ENCODE measurements around the gene NEK6.

DNA sequence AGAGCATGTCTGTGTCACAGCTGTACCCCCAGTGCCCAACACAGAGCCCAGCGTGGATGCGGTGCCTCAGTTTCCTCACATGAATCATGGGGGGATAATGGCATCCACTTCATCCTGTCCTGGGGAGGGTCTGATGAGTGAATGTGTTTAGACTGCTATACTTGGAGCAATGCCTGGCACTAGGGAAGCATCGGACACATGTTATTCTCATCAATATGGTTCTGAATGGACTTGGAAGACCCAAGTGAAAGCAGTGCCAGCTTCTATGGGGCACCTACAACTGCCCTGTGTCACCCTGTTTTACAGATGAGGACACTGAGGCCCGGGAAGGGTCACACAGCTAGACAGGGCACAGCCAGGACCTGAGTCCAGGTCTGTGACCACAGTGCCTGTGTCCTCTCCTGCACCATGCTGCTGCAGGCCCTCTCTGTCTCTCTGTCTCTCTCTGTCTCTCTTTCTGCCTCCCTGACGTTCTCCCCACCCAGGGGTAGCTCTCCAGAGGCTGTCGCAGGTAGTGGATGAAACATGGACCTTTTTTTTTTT, 42.3 kb upstream of the NEK6 start:
- no peak for TF ChIP-seq CTCF (IDR thresholded peaks at IDR 0.05)
- no peak for TF ChIP-seq POLR2A (IDR thresholded peaks at IDR 0.05)

Data from testis (tissue), 2 donors.